Left lobe of liver (tissue), 2 donors: ENCODE results near the gene PARVB. TPM values are rescaled to one million over a fixed set of nuclear protein-coding genes. Genes with fewer than 3 reads are reported as not detected.

Source experiments
- ATAC-seq: fragments of 200-7000 bp; cut with Tn5 transposase; one replicate; pipeline ENCODE4 v1.9.1; 2020; ENCODE audit warnings: mild to moderate bottlenecking, moderate library complexity
- DNase-seq: peaks from one replicate; pipeline ENCODE4 v3.0.0-alpha.2; 2020; ENCODE audit warnings: low spot score
- total RNA-seq: library from RNA; stranded (reverse); gene quantifications from one replicate; pipeline ENCODE4 v1.2.1, GENCODE V29; 2021
- donor health status: DM: no; HTN: no; CAD: no; lungs with moderate emphysema.
- donor health status: DM: no; HTN: yes; CAD: no.

The PARVB gene
- 14.3 TPM for total RNA-seq

GRCh38 chr22:44024288-44024921, at the start of gene PARVB:
Gene PARVB (plus strand): TSS chr22:44024302. CDS start chr22:44024340, 38 bp downstream.
- DNase-seq: peak; percentile 62
- peak; percentile 61 for ATAC-seq

- ATAC-seq: no peak
- no peak for DNase-seq
These were observed 49.1 kb upstream of the PARVB start for GRCh38 chr22:43975041-43975440.

GRCh38 chr22:43976861-43977795, 47.0 kb upstream of the PARVB start:
- ATAC-seq: no peak

GRCh38 chr22:43978558-43978957, 45.5 kb upstream of the PARVB start:
- no peak for ATAC-seq
- DNase-seq: no peak

More at GRCh38 chr22:43976861-43977795, 47.0 kb upstream of the PARVB start:
- DNase-seq: no peak

- no peak for ATAC-seq
- DNase-seq: no peak
These were observed 43.5 kb upstream of the PARVB start for GRCh38 chr22:43980579-43980978.

- peak; percentile 62 for ATAC-seq
- no peak for DNase-seq
These were observed 43.1 kb upstream of the PARVB start for GRCh38 chr22:43980996-43981395.

- no peak for ATAC-seq
- DNase-seq: no peak
These were observed 40.3 kb upstream of the PARVB start for GRCh38 chr22:43983808-43984207.

- ATAC-seq (no peak), DNase-seq (no peak)
These were observed 38.6 kb upstream of the PARVB start for GRCh38 chr22:43985532-43985931.

- DNase-seq (no peak), ATAC-seq (no peak)
These were observed 35.8 kb upstream of the PARVB start for GRCh38 chr22:43988116-43988820.

GRCh38 chr22:43988960-43989359, 35.1 kb upstream of the PARVB start:
- ATAC-seq (no peak), DNase-seq (no peak)

- ATAC-seq (no peak), DNase-seq (no peak)
These were observed 34.1 kb upstream of the PARVB start for GRCh38 chr22:43990044-43990443.

GRCh38 chr22:43991316-43992020, 32.6 kb upstream of the PARVB start:
- ATAC-seq (no peak), DNase-seq (no peak)

- ATAC-seq: peak; percentile 31
- DNase-seq: no peak
These were observed 31.7 kb upstream of the PARVB start for GRCh38 chr22:43992331-43992821.

- ATAC-seq (peak; percentile 88), DNase-seq (no peak)
These were observed 30.9 kb upstream of the PARVB start for GRCh38 chr22:43993072-43993760.

- ATAC-seq (peak; percentile 17), DNase-seq (no peak)
These were observed 30.1 kb upstream of the PARVB start for GRCh38 chr22:43994006-43994405.

- ATAC-seq (no peak), DNase-seq (no peak)
These were observed 29.7 kb upstream of the PARVB start for GRCh38 chr22:43994416-43994815.

- no peak for DNase-seq
- no peak for ATAC-seq
These were observed 28.9 kb upstream of the PARVB start for GRCh38 chr22:43995057-43995685.

GRCh38 chr22:43995798-43996169, 28.3 kb upstream of the PARVB start:
- no peak for DNase-seq

GRCh38 chr22:43996170-43996980, 27.7 kb upstream of the PARVB start:
- DNase-seq: no peak
- peak; percentile 29 for ATAC-seq

More at GRCh38 chr22:43995798-43996169, 28.3 kb upstream of the PARVB start:
- no peak for ATAC-seq
